GM21526 (cell line): ENCODE data around the gene MCTP1.

Experiments used
- ATAC-seq: cut with Tn5 transposase; IDR thresholded peaks from one replicate; pipeline ENCODE4 v1.9.1; 2021; ENCODE audit warnings: moderate library complexity; ENCODE audit not compliant: unreplicated experiment, low FRiP score

Gene MCTP1

GRCh38 chr5:95081500-95081960 is 203.4 kb downstream of the MCTP1 start:
- ATAC-seq, result peak; percentile 88

- ATAC-seq, result no peak
Observed at GRCh38 chr5:95080441-95080840, 204.5 kb downstream of the MCTP1 start.

GRCh38 chr5:95080030-95080429 is 204.9 kb downstream of the MCTP1 start:
- no peak for ATAC-seq

- no peak for ATAC-seq
Observed at GRCh38 chr5:95078868-95079267, 206.0 kb downstream of the MCTP1 start.

GRCh38 chr5:95076395-95077185 is 208.3 kb downstream of the MCTP1 start:
- no peak for ATAC-seq

- ATAC-seq, result peak; percentile 44
Observed at GRCh38 chr5:95075111-95075510, 209.8 kb downstream of the MCTP1 start.

- ATAC-seq, result no peak
Observed at GRCh38 chr5:95072281-95072680, 212.6 kb downstream of the MCTP1 start.

- no peak for ATAC-seq
Observed at GRCh38 chr5:95070866-95071265, 214.0 kb downstream of the MCTP1 start.

GRCh38 chr5:95070453-95070852 is 214.4 kb downstream of the MCTP1 start:
- no peak for ATAC-seq

- ATAC-seq, result no peak
Observed at GRCh38 chr5:95069948-95070347, 214.9 kb downstream of the MCTP1 start.

GRCh38 chr5:95069021-95069420 is 215.9 kb downstream of the MCTP1 start:
- no peak for ATAC-seq

GRCh38 chr5:95068289-95068910 is 216.5 kb downstream of the MCTP1 start:
- ATAC-seq, result no peak

GRCh38 chr5:95066048-95066447 is 218.8 kb downstream of the MCTP1 start:
- no peak for ATAC-seq

- no peak for ATAC-seq
Observed at GRCh38 chr5:95063492-95063891, 221.4 kb downstream of the MCTP1 start.

- no peak for ATAC-seq
Observed at GRCh38 chr5:95060098-95060497, 224.8 kb downstream of the MCTP1 start.

GRCh38 chr5:95059636-95060035 is 225.3 kb downstream of the MCTP1 start:
- ATAC-seq, result no peak

- no peak for ATAC-seq
Observed at GRCh38 chr5:95057615-95058014, 227.3 kb downstream of the MCTP1 start.

- ATAC-seq, result no peak
Observed at GRCh38 chr5:95053253-95053652, 231.6 kb downstream of the MCTP1 start.

- ATAC-seq, result no peak
Observed at GRCh38 chr5:95050708-95051107, 234.2 kb downstream of the MCTP1 start.

- ATAC-seq, result no peak
Observed at GRCh38 chr5:95048628-95049027, 236.3 kb downstream of the MCTP1 start.

GRCh38 chr5:95045181-95045965 is 239.5 kb downstream of the MCTP1 start:
- no peak for ATAC-seq
